GM12878 (cell line): ENCODE measurements around the gene PLVAP. TPM values are rescaled to one million over a fixed set of nuclear protein-coding genes. Genes with fewer than 3 reads are reported as not detected.

ENCODE experiments used
- ATAC-seq: fragments of 200-7000 bp; cut with Tn5 transposase; 3 replicates; pipeline ENCODE4 v1.9.1; 2020; ENCODE audit warnings: mild to moderate bottlenecking, moderate library complexity
- BruUV-seq: library from RNA; stranded (reverse); fragments of 400-500 nt; replicated peaks from 2 replicates; lab custom pipeline; 2021; lab: Mats Ljungman, UMichigan
- CTCF ChIA-PET: fragments of 300-600 bp; sonication (Branson Sonifier 250); formaldehyde crosslinking; extraction: SDS; loops from one replicate; lab custom pipeline; 2021; ENCODE audit warnings: inconsistent platforms; lab: Yijun Ruan, JAX
- POLR2A ChIA-PET: fragments of 350-600 bp; formaldehyde crosslinking; extraction: SDS; loops from one replicate; lab custom pipeline; 2021; ENCODE audit warnings: inconsistent platforms; lab: Charles Lee
- RAD21 ChIA-PET: fragments of 300-600 bp; sonication (Branson Sonifier 250); formaldehyde crosslinking; loops from one replicate; lab custom pipeline; 2023; ENCODE audit warnings: antibody characterized with exemption; ENCODE audit not compliant: unreplicated experiment; lab: Charles Lee
- SMC1A ChIA-PET: fragments of 300-600 bp; sonication (Branson Sonifier 250); formaldehyde crosslinking; loops from one replicate; lab custom pipeline; 2023; ENCODE audit not compliant: unreplicated experiment, uncharacterized antibody; lab: Charles Lee
- DNase-seq: peaks from one replicate; pipeline ENCODE4 v3.0.0-alpha.2; 2011; ENCODE audit warnings: low read depth, low spot score
- FAIRE-seq: peaks from 3 replicates; lab custom pipeline; 2011; peaks lifted over from hg19 to GRCh38; lab: Jason Lieb, UNC
- H2AFZ ChIP-seq: 2 replicates; pipeline ENCODE4 v1.6.0; 2011; ENCODE audit warnings: low read depth, low read length, control low read depth; ENCODE audit not compliant: control insufficient read depth
- H3K27ac ChIP-seq: 2 replicates; pipeline ENCODE4 v1.5.1; 2011; ENCODE audit warnings: control low read depth; ENCODE audit not compliant: control insufficient read depth, insufficient read depth
- H3K27me3 ChIP-seq, 2 experiments: replicated peaks in 1 of 2; 2 replicates each; pipeline versions ENCODE4 v1.6.0 to v1.6.1; 2011; ENCODE audit warnings: low read length in 1 of 2; ENCODE audit not compliant: control insufficient read depth in 2 of 2, insufficient read depth in 2 of 2
- H3K36me3 ChIP-seq, 2 experiments: 2 replicates each; pipeline ENCODE4 v1.5.1; 2011; ENCODE audit warnings: low read length in 1 of 2; ENCODE audit not compliant: control insufficient read depth in 2 of 2, insufficient read depth in 2 of 2
- H3K4me1 ChIP-seq: 2 replicates; pipeline ENCODE4 v1.6.1; 2011; ENCODE audit warnings: mild to moderate bottlenecking, low read length, moderate library complexity, mixed read lengths; ENCODE audit not compliant: control insufficient read depth, insufficient read depth
- H3K4me2 ChIP-seq: 2 replicates; pipeline ENCODE4 v1.6.0; 2011; ENCODE audit warnings: control low read depth; ENCODE audit not compliant: control insufficient read depth, insufficient read depth
- H3K4me3 ChIP-seq: fragments of 200-600 bp; sonication (generic); 2 replicates; pipeline ENCODE4 v1.5.1; 2016
- H3K79me2 ChIP-seq: 2 replicates; pipeline ENCODE4 v1.6.0; 2011; ENCODE audit warnings: low read length; ENCODE audit not compliant: control insufficient read depth, insufficient read depth
- H3K9ac ChIP-seq: 2 replicates; pipeline ENCODE4 v1.8.0; 2011; ENCODE audit warnings: low read length, control low read depth, mixed read lengths; ENCODE audit not compliant: control insufficient read depth, insufficient read depth
- H3K9me3 ChIP-seq: replicated peaks from 3 replicates; pipeline ENCODE4 v1.5.1; 2011; ENCODE audit warnings: mild to moderate bottlenecking, low read length; ENCODE audit not compliant: control insufficient read depth, insufficient read depth
- H4K20me1 ChIP-seq: 2 replicates; pipeline ENCODE4 v1.6.0; 2011; ENCODE audit not compliant: control insufficient read depth, insufficient read depth
- DPF2 ChIP-seq: fragments of 450-650 bp; IDR thresholded peaks from 2 replicates; pipeline ENCODE4 v1.6.1; 2017; ENCODE audit warnings: mild to moderate bottlenecking
- HDAC2 ChIP-seq: fragments of 200-600 bp; sonication (generic); IDR thresholded peaks from 2 replicates; pipeline ENCODE4 v1.6.1; 2017
- MYC ChIP-seq: IDR thresholded peaks from 2 replicates; pipeline ENCODE4 v1.6.1; 2011; ENCODE audit warnings: mild to moderate bottlenecking, low read length, moderate library complexity, inconsistent platforms; ENCODE audit not compliant: insufficient read depth, insufficient replicate concordance, insufficient read length, severe bottlenecking
- NR2F1 ChIP-seq: fragments of 450-650 bp; conservative IDR thresholded peaks from 2 replicates; pipeline ENCODE4 v1.6.1; 2017; ENCODE audit warnings: mild to moderate bottlenecking
- RCOR1 ChIP-seq: conservative IDR thresholded peaks from 2 replicates; pipeline ENCODE4 v1.6.1; 2012; ENCODE audit warnings: low read depth, low read length, improper control_type of control experiment
- TCF12 ChIP-seq: IDR thresholded peaks from 2 replicates; pipeline ENCODE4 v1.6.1; 2011; ENCODE audit warnings: low read depth, mild to moderate bottlenecking, low read length
- ZNF384 ChIP-seq: IDR thresholded peaks from 2 replicates; pipeline ENCODE4 v1.6.1; 2012; ENCODE audit warnings: low read depth, mild to moderate bottlenecking, low read length, improper control_type of control experiment, borderline replicate concordance
- ZNF622 ChIP-seq: fragments of 450-650 bp; IDR thresholded peaks from 2 replicates; pipeline ENCODE4 v1.6.1; 2017; ENCODE audit warnings: mild to moderate bottlenecking, inconsistent platforms
- WGBS: methylation state at CpG from one replicate; pipeline ENCODE4 v1.1.6; 2016; ENCODE audit warnings: low lambda C conversion rate; ENCODE audit not compliant: insufficient replicate concordance, insufficient coverage; ENCODE audit errors: missing lambda C conversion rate; 5-methylcytosine and 5-hydroxymethylcytosine counted together
- in situ Hi-C: fragments of 300-500 bp; cut with MboI; formaldehyde crosslinking; loops from 9 replicates; pipeline ENCODE4 v1.14.3; 2018; ENCODE audit warnings: mixed read lengths
- intact Hi-C: fragments of 100-400 bp; cut with micrococcal nuclease; formaldehyde crosslinking; loops from one replicate; pipeline ENCODE4 v1.14.2; 2022; ENCODE audit not compliant: unreplicated experiment
- polyA plus RNA-seq, 11 experiments: library from polyadenylated mRNA; depleted of rRNA in 4 of 11; unstranded in 6 of 11; stranded (reverse) in 5 of 11; fragments of >200 nt; fragmentation: Nextera tagmentation in 4 of 11; fragmentation: Illumina TruSeq in 1 of 11; extraction: Ambion mirVana in 4 of 11; extraction: Trizol in 1 of 11; gene quantifications; 1 replicate in 1 of 11; 2 replicates in 10 of 11; pipeline versions ENCODE4 v1.2.1 to v1.2.3, GENCODE V29; 2011 to 2016; ENCODE audit warnings: inconsistent platforms in 2 of 11, missing spikeins in 2 of 11, low read depth in 1 of 11
- total RNA-seq, 4 experiments: library from RNA; depleted of rRNA in 3 of 4; stranded (reverse); fragments of >200 nt in 3 of 4; fragmentation: Illumina TruSeq in 1 of 4; extraction: Trizol in 1 of 4; gene quantifications; 2 replicates each; pipeline versions ENCODE4 v1.2.1 to v1.2.3, GENCODE V29; 2013 to 2021
- TF ChIP-seq, protein P1 (sequence below): IDR thresholded peaks from 2 replicates; pipeline ENCODE4 v1.6.1; 2011; ENCODE audit warnings: borderline replicate concordance, low read depth, mild to moderate bottlenecking, moderate library complexity, mixed read lengths, low read length; ENCODE audit not compliant: insufficient read depth; ENCODE audit errors: extremely low read length
- TF ChIP-seq, protein P2 (sequence below): fragments of 450-650 bp; IDR thresholded peaks from 2 replicates; pipeline ENCODE4 v1.6.1; 2017; ENCODE audit warnings: low read depth, mild to moderate bottlenecking, moderate library complexity
- TF ChIP-seq, protein P3 (sequence below): fragments of 450-650 bp; formaldehyde crosslinking; IDR thresholded peaks from 2 replicates; pipeline ENCODE4 v1.4.0; 2020; ENCODE audit warnings: mild to moderate bottlenecking, moderate library complexity
- TF ChIP-seq, protein P4 (sequence below): IDR thresholded peaks from 2 replicates; pipeline ENCODE4 v1.6.1; 2012; ENCODE audit warnings: low read depth, low read length, improper control_type of control experiment
- TF ChIP-seq, protein P5 (sequence below): fragments of 450-650 bp; formaldehyde crosslinking; IDR thresholded peaks from 2 replicates; pipeline ENCODE4 v1.5.0; 2022; ENCODE audit warnings: mild to moderate bottlenecking, missing genetic modification characterization

PLVAP gene
- total and polyA plus RNA-seq, 10 of the 15 experiments (the other 5 are each of a cell fraction or from before 2014, with no cell fraction given) = 0.03 to 0.54 (median 0.06) TPM; not detected in 4

DNA sequence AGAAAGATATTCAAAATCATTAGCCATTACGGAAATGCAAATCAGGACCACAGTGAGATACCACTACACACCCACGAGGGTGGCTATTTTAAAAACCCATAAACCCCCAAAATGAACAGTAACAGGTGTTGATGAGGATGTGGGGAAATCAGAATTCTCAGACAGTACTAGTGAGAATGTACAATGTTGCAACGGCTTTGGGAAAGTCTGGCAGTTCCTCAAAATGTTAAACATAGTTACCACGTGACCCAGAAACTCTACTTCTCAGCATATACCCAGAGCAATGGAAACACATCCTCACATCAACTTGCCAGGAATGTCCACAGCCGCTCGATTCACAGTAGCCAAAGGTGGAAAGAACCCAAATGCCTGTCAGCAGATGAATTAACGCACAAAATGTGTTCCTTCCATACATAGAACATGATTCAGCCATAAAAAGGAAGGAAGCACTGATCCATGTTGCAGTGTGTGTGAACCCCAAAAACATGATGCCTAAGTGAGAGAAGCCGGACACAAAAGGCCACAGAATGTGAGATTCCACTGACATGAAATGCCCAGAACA is 7.0 kb downstream of the PLVAP start:
- peak; percentile 96 for ATAC-seq
- ChIA-PET SMC1A (interaction anchor here (1.9 kb wide), 1 partner anchor 16 kb away, joined by 4 read pairs; no protein-coding TSS in a partner anchor), CTCF (no interaction called here), POLR2A (no interaction called here), RAD21 (interaction anchor here (0.7 to 1.5 kb wide), 3 partner anchors 16 to 821 kb away, joined by 3 to 6 read pairs (median 4); partner anchors contain the start of gene BABAM1)
- no TSS peak for BruUV-seq
- Histone ChIP-seq H3K27me3 (no peaks in the 10 kb centered on the region; a peak in 1 of 4 replicates), H3K36me3 (no peaks in the 10 kb centered on the region), H3K4me1 (peaks cover 29% of the 10 kb centered on the region), H3K79me2 (no peaks in the 10 kb centered on the region), H3K9ac (peak overlapping the region; percentile 38), H3K9me3 (no peaks in the 10 kb centered on the region), H3K4me2 (peak overlapping the region; percentile 64), H3K27ac (peak overlapping the region; percentile 94), H2AFZ (peak overlapping the region; percentile 39), H3K4me3 (peak overlapping the region; percentile 46; the same call in 1 of the 2 replicates), H4K20me1 (no peaks in the 10 kb centered on the region)
- intact Hi-C loops = no loop called here
- in situ Hi-C loops = no loop called here
- WGBS = 4% methylated on average over 8 of the region's 8 CpGs
- peak; percentile 91 for FAIRE-seq
- DNase-seq = peak; percentile 94
- TF ChIP-seq, protein P1, sequence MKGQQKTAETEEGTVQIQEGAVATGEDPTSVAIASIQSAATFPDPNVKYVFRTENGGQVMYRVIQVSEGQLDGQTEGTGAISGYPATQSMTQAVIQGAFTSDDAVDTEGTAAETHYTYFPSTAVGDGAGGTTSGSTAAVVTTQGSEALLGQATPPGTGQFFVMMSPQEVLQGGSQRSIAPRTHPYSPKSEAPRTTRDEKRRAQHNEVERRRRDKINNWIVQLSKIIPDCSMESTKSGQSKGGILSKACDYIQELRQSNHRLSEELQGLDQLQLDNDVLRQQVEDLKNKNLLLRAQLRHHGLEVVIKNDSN = peak; percentile 54
- no peak for TF ChIP-seq RCOR1
- TF ChIP-seq, protein P2, sequence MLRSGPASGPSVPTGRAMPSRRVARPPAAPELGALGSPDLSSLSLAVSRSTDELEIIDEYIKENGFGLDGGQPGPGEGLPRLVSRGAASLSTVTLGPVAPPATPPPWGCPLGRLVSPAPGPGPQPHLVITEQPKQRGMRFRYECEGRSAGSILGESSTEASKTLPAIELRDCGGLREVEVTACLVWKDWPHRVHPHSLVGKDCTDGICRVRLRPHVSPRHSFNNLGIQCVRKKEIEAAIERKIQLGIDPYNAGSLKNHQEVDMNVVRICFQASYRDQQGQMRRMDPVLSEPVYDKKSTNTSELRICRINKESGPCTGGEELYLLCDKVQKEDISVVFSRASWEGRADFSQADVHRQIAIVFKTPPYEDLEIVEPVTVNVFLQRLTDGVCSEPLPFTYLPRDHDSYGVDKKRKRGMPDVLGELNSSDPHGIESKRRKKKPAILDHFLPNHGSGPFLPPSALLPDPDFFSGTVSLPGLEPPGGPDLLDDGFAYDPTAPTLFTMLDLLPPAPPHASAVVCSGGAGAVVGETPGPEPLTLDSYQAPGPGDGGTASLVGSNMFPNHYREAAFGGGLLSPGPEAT = peak; percentile 92
- TF ChIP-seq TCF12 = peak; percentile 91
- TF ChIP-seq, protein P3, sequence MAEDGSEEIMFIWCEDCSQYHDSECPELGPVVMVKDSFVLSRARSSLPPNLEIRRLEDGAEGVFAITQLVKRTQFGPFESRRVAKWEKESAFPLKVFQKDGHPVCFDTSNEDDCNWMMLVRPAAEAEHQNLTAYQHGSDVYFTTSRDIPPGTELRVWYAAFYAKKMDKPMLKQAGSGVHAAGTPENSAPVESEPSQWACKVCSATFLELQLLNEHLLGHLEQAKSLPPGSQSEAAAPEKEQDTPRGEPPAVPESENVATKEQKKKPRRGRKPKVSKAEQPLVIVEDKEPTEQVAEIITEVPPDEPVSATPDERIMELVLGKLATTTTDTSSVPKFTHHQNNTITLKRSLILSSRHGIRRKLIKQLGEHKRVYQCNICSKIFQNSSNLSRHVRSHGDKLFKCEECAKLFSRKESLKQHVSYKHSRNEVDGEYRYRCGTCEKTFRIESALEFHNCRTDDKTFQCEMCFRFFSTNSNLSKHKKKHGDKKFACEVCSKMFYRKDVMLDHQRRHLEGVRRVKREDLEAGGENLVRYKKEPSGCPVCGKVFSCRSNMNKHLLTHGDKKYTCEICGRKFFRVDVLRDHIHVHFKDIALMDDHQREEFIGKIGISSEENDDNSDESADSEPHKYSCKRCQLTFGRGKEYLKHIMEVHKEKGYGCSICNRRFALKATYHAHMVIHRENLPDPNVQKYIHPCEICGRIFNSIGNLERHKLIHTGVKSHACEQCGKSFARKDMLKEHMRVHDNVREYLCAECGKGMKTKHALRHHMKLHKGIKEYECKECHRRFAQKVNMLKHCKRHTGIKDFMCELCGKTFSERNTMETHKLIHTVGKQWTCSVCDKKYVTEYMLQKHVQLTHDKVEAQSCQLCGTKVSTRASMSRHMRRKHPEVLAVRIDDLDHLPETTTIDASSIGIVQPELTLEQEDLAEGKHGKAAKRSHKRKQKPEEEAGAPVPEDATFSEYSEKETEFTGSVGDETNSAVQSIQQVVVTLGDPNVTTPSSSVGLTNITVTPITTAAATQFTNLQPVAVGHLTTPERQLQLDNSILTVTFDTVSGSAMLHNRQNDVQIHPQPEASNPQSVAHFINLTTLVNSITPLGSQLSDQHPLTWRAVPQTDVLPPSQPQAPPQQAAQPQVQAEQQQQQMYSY (CRISPR knock-in tag) = no peak
- TF ChIP-seq HDAC2 = no peak
- peak; percentile 60; the same call in 1 of the 2 replicates for TF ChIP-seq NR2F1
- TF ChIP-seq DPF2 = peak; percentile 83
- no peak for TF ChIP-seq MYC
- TF ChIP-seq ZNF622 = no peak
- TF ChIP-seq ZNF384 = peak; percentile 90
- TF ChIP-seq, protein P4, sequence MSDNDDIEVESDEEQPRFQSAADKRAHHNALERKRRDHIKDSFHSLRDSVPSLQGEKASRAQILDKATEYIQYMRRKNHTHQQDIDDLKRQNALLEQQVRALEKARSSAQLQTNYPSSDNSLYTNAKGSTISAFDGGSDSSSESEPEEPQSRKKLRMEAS = no peak; the same call in 1 of the 2 replicates
- TF ChIP-seq, protein P5, sequence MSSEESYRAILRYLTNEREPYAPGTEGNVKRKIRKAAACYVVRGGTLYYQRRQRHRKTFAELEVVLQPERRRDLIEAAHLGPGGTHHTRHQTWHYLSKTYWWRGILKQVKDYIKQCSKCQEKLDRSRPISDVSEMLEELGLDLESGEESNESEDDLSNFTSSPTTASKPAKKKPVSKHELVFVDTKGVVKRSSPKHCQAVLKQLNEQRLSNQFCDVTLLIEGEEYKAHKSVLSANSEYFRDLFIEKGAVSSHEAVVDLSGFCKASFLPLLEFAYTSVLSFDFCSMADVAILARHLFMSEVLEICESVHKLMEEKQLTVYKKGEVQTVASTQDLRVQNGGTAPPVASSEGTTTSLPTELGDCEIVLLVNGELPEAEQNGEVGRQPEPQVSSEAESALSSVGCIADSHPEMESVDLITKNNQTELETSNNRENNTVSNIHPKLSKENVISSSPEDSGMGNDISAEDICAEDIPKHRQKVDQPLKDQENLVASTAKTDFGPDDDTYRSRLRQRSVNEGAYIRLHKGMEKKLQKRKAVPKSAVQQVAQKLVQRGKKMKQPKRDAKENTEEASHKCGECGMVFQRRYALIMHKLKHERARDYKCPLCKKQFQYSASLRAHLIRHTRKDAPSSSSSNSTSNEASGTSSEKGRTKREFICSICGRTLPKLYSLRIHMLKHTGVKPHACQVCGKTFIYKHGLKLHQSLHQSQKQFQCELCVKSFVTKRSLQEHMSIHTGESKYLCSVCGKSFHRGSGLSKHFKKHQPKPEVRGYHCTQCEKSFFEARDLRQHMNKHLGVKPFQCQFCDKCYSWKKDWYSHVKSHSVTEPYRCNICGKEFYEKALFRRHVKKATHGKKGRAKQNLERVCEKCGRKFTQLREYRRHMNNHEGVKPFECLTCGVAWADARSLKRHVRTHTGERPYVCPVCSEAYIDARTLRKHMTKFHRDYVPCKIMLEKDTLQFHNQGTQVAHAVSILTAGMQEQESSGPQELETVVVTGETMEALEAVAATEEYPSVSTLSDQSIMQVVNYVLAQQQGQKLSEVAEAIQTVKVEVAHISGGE (CRISPR knock-in tag) = no peak
